Measurements from ENCODE around the gene OTOGL.

DNA sequence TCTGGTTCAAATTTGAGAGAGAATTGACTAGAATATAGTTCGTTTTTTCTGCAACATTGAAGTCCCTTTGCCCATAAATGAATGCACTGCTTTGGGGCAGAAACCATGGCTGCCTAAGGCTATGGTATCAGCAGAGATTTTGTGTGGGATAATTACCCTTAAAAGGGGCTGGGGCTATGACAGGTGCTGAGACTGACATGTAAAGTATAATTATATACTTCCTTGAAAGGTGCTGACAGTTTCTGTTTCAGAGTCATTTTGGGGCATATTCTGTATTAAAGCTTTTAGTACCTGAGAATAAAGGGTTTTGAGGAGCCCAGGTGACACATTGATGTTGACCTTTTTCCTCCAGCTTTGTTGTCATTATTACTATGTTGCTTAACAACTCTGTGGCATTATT is 194.4 kb downstream of the OTOGL start:
- TF ChIP-seq SUZ12 (IDR thresholded peaks at IDR 0.05) (no peak), FOXM1 (IDR thresholded peaks at IDR 0.05; ENCODE audit: borderline replicate concordance) (no peak), BHLHE40 (IDR thresholded peaks at IDR 0.05; ENCODE audit: borderline replicate concordance) (no peak), TARDBP (IDR thresholded peaks at IDR 0.05) (no peak), FOXK2 (IDR thresholded peaks at IDR 0.05) (no peak), ELF4 (IDR thresholded peaks at IDR 0.05) (no peak), L3MBTL2 (conservative IDR thresholded peaks at IDR 0.05) (no peak), NFRKB (IDR thresholded peaks at IDR 0.05) (no peak)

Measured in HEK293T (cell line).